MM.1S (cell line): Measurements from ENCODE around the gene CFAP70.

Experiments
- CTCF ChIP-seq: fragments of 300-600 bp; sonication (generic); IDR thresholded peaks from 2 replicates; pipeline ENCODE4 v1.5.1; 2016; ENCODE audit warnings: antibody characterized with exemption, low read length, mixed read lengths
- EZH2 ChIP-seq: fragments of 300-600 bp; sonication (generic); optimal IDR thresholded peaks from 2 replicates; pipeline ENCODE3; 2017; ENCODE audit warnings: low read depth, mild to moderate bottlenecking, antibody characterized with exemption, low read length, mixed read lengths
- EZH2phosphoT487 ChIP-seq: fragments of 300-600 bp; sonication (generic); IDR thresholded peaks from 2 replicates; pipeline ENCODE4 v1.6.1; 2018; ENCODE audit warnings: antibody characterized with exemption, low read length

GRCh38 chr10:73404690-73405089 lies 46.0 kb upstream of the CFAP70 start:
- no peak for TF ChIP-seq EZH2phosphoT487
- TF ChIP-seq CTCF: no peak
- no peak for TF ChIP-seq EZH2
